Naive thymus-derived CD4-positive, alpha-beta T cell (primary cell): ENCODE results near the gene PLEKHA7. TPM values are rescaled to one million over a fixed set of nuclear protein-coding genes. Genes with fewer than 3 reads are reported as not detected.
A peak's percentile ranks its signal among the peaks of the same experiment; 100 is the strongest.

Experiments
- ATAC-seq: fragments of 150-1000 bp; cut with Tn5 transposase; 2 replicates; pipeline ENCODE4 v1.10.0; 2021; ENCODE audit warnings: mild to moderate bottlenecking, moderate library complexity
- CTCF ChIA-PET: fragments of 350-600 bp; sonication (Branson Sonifier 250); formaldehyde crosslinking; loops from one replicate; lab custom pipeline; 2021; ENCODE audit warnings: antibody characterized with exemption; lab: Charles Lee
- POLR2A ChIA-PET: fragments of 350-600 bp; sonication (Branson Sonifier 250); formaldehyde crosslinking; loops from one replicate; lab custom pipeline; 2021; ENCODE audit warnings: antibody characterized with exemption, inconsistent platforms; lab: Charles Lee
- DNase-seq, 9 donors: peaks; one replicate each; pipeline versions ENCODE4 v3.0.0 to v3.0.0-alpha.2; 2020 to 2022; ENCODE audit warnings: mixed read lengths in 1 of 9
- H3K27ac ChIP-seq: one replicate; pipeline ENCODE4 v1.7.0; 2013; ENCODE audit warnings: mild to moderate bottlenecking, low read depth, low read length, moderate library complexity
- H3K27me3 ChIP-seq, 2 donors: one replicate each; pipeline ENCODE4 v1.7.0; 2013; ENCODE audit warnings: low read length in 2 of 2, mild to moderate bottlenecking in 2 of 2, moderate library complexity in 2 of 2; ENCODE audit not compliant: control insufficient read depth in 2 of 2, insufficient read depth in 2 of 2
- H3K36me3 ChIP-seq, 3 experiments: 1 replicate in 2 of 3; 2 replicates in 1 of 3; pipeline ENCODE4 v1.7.0; 2013; ENCODE audit warnings: low read length in 3 of 3, mild to moderate bottlenecking in 3 of 3, moderate library complexity in 1 of 3; ENCODE audit not compliant: insufficient read depth in 3 of 3, control insufficient read depth in 2 of 3
- H3K4me1 ChIP-seq, 2 donors: one replicate each; pipeline ENCODE4 v1.7.0; 2013; ENCODE audit warnings: low read length in 2 of 2, mild to moderate bottlenecking in 2 of 2, moderate library complexity in 1 of 2; ENCODE audit not compliant: control insufficient read depth in 2 of 2, insufficient read depth in 2 of 2
- H3K4me3 ChIP-seq: 2 replicates; pipeline ENCODE4 v1.7.0; 2013; ENCODE audit warnings: mild to moderate bottlenecking, low read length
- H3K9me3 ChIP-seq, 3 experiments: 1 replicate in 2 of 3; 2 replicates in 1 of 3; pipeline ENCODE4 v1.7.0; 2013; ENCODE audit warnings: low read length in 3 of 3; ENCODE audit not compliant: control insufficient read depth in 2 of 3
- H3K27ac Mint-ChIP-seq, 9 donors: one replicate each; pipeline ENCODE4 v1.8.0; 2020 to 2022; ENCODE audit warnings: mixed read lengths in 9 of 9, mild to moderate bottlenecking in 8 of 9, moderate library complexity in 5 of 9, inconsistent platforms in 2 of 9
- H3K27me3 Mint-ChIP-seq, 5 donors: one replicate each; pipeline ENCODE4 v1.8.0; 2021 to 2022; ENCODE audit warnings: mixed read lengths in 5 of 5, mild to moderate bottlenecking in 1 of 5
- H3K36me3 Mint-ChIP-seq, 5 donors: one replicate each; pipeline ENCODE4 v1.8.0; 2020 to 2022; ENCODE audit warnings: mixed read lengths in 5 of 5, mild to moderate bottlenecking in 3 of 5, inconsistent platforms in 1 of 5
- H3K4me1 Mint-ChIP-seq, 7 donors: one replicate each; pipeline ENCODE4 v1.8.0; 2020 to 2022; ENCODE audit warnings: mixed read lengths in 7 of 7, mild to moderate bottlenecking in 3 of 7, inconsistent platforms in 1 of 7
- H3K4me3 Mint-ChIP-seq, 10 donors: one replicate each; pipeline ENCODE4 v1.8.0; 2020 to 2022; ENCODE audit warnings: mild to moderate bottlenecking in 10 of 10, mixed read lengths in 10 of 10, moderate library complexity in 6 of 10, inconsistent platforms in 2 of 10
- H3K9me3 Mint-ChIP-seq, 11 donors: one replicate each; pipeline ENCODE4 v1.8.0; 2020 to 2022; ENCODE audit warnings: mixed read lengths in 11 of 11, mild to moderate bottlenecking in 4 of 11, inconsistent platforms in 1 of 11, moderate library complexity in 1 of 11
- intact Hi-C, 2 donors: fragments of 100-400 bp; cut with micrococcal nuclease; formaldehyde crosslinking; loops; one replicate each; pipeline ENCODE4 v1.15.1; 2023
- polyA plus RNA-seq, 2 donors: library from polyadenylated mRNA; unstranded; fragments of 300-500 nt; fragmentation: Illumina TruSeq; gene quantifications; one replicate each; pipeline ENCODE4 v1.2.3, GENCODE V29; 2021
- total RNA-seq, 6 experiments: library from RNA in 5 of 6; stranded (reverse) in 5 of 6; gene quantifications; 1 replicate in 5 of 6; 2 replicates in 1 of 6; pipeline ENCODE4 v1.2.3 and lab custom pipeline; 2021 to 2026

PLEKHA7 gene
- total and polyA plus RNA-seq, 7 experiments from 2014 or later, result 0.84 to 4.8 (median 2.4) TPM

DNA sequence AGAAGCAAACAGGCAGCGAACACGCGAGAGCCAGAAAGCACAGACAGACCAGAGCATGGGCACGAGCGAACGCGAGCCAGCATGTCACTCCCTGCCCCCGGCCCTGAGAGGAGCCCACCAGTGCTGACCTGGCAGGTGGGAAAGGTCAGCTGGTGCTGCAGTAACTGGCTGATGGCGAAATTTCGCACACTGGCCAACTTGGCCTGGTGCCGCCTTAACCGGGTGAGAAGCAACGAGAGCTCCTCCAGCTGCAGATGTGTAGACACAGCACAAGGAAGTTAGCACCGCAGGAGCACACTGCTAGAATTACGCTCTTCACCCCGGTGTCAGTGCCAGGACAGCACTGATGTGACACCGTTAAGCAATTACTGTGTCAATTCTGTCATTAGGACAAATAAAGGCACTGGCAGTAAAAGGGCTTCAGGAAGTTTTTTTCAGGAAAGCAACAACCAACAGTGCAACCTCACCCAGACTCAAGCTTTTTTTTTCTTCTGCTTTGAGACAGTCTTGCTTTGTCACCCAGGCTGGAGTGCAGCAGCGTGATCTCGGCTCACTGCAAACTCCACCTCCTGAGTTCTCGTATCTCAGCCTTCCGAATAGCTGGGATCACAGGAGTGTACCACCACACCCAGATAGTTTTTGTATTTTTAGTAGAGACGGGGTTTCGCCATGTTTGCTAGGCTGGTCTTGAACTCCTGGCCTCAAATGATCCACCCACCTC lies 199.0 kb downstream of the PLEKHA7 start:
- Mint-ChIP-seq H3K9me3 (no peaks in the 10 kb centered on the region), H3K27ac (no peak overlapping the region), H3K27me3 (peaks cover 0 to 5% (median 0%) of the 10 kb centered on the region in 5 donors), H3K36me3 (no peaks in the 10 kb centered on the region), H3K4me3 (no peak overlapping the region), H3K4me1 (peaks cover 0 to 6% (median 0%) of the 10 kb centered on the region in 7 donors)
- CTCF ChIA-PET, result interaction anchor here (1.6 kb wide), 1 partner anchor 31 kb away, joined by 4 read pairs; no protein-coding TSS in a partner anchor
- Histone ChIP-seq H3K4me1 (no peaks in the 10 kb centered on the region), H3K36me3 (no peaks in the 10 kb centered on the region), H3K9me3 (no peaks in the 10 kb centered on the region), H3K4me3 (no peak overlapping the region), H3K27me3 (no peaks in the 10 kb centered on the region), H3K27ac (no peak overlapping the region)
- ATAC-seq, result peak; percentile 69
- intact Hi-C loops, result no loop called here
- POLR2A ChIA-PET, result no interaction called here
- no peak for DNase-seq

GRCh38 chr11:16814410-16815046 lies 199.7 kb downstream of the PLEKHA7 start:
- intact Hi-C loops, result no loop called here
- ATAC-seq, result peak; percentile 36
- H3K36me3 ChIP-seq, result no peaks in the 10 kb centered on the region
- H3K27me3 Mint-ChIP-seq, result peaks cover 0 to 5% (median 0%) of the 10 kb centered on the region in 5 donors
- no peak overlapping the region for H3K27ac Mint-ChIP-seq
- no peak overlapping the region for H3K4me3 Mint-ChIP-seq
- no peaks in the 10 kb centered on the region for H3K36me3 Mint-ChIP-seq
- no peaks in the 10 kb centered on the region for H3K9me3 Mint-ChIP-seq
- H3K4me1 Mint-ChIP-seq, result peaks cover 0 to 5% (median 0%) of the 10 kb centered on the region in 7 donors
- no peaks in the 10 kb centered on the region for H3K27me3 ChIP-seq
- DNase-seq, result no peak
- H3K4me1 ChIP-seq, result no peaks in the 10 kb centered on the region
- CTCF ChIA-PET, result interaction anchor here (1.6 kb wide), 1 partner anchor 31 kb away, joined by 4 read pairs; no protein-coding TSS in a partner anchor
- H3K27ac ChIP-seq, result no peak overlapping the region
- POLR2A ChIA-PET, result no interaction called here
- no peaks in the 10 kb centered on the region for H3K9me3 ChIP-seq
- H3K4me3 ChIP-seq, result no peak overlapping the region

GRCh38 chr11:16813126-16813525 lies 201.1 kb downstream of the PLEKHA7 start:
- no peak overlapping the region for H3K4me3 ChIP-seq
- peaks cover 0 to 4% (median 0%) of the 10 kb centered on the region in 7 donors for H3K4me1 Mint-ChIP-seq

DNA sequence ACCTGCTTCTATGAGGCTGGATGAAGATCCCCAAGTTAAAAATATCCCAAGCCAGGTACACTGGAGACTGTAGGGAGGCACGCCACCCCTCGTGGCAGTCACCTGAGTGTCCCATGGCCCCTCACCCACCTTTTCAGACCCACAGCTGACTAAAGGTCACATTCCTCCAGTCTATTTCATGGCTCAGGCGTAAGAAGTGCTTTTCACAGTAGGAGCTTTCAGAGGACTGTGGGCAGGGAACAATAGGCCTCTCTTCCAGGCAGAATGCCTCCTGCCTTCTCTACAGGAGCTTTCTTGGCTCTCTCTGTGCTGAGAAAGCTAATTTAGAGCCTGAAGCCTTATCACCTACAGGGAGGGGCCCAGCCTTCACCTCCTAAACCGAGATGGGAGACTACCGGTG lies 201.9 kb downstream of the PLEKHA7 start:
- Mint-ChIP-seq H3K9me3 (no peaks in the 10 kb centered on the region), H3K4me1 (peaks cover 0 to 4% (median 0%) of the 10 kb centered on the region in 7 donors), H3K27me3 (no peaks in the 10 kb centered on the region), H3K4me3 (no peak overlapping the region), H3K27ac (no peak overlapping the region), H3K36me3 (no peaks in the 10 kb centered on the region)
- no peak overlapping the region for H3K4me3 ChIP-seq
- no peak overlapping the region for H3K27ac ChIP-seq
- DNase-seq (no peak), ATAC-seq (no peak)
- no peaks in the 10 kb centered on the region for H3K9me3 ChIP-seq
- H3K36me3 ChIP-seq, result no peaks in the 10 kb centered on the region
- CTCF ChIA-PET, result no interaction called here
- POLR2A ChIA-PET, result no interaction called here
- no peaks in the 10 kb centered on the region for H3K4me1 ChIP-seq
- intact Hi-C loops, result no loop called here
- no peaks in the 10 kb centered on the region for H3K27me3 ChIP-seq

More at GRCh38 chr11:16813126-16813525, 201.1 kb downstream of the PLEKHA7 start:
- no peak for ATAC-seq
- POLR2A ChIA-PET, result no interaction called here
- CTCF ChIA-PET, result interaction anchor here (1.1 kb wide), 1 partner anchor 9 kb away, joined by 3 read pairs; no protein-coding TSS in a partner anchor
- H3K4me3 Mint-ChIP-seq, result no peak overlapping the region
- no peak for DNase-seq
- no peaks in the 10 kb centered on the region for H3K27me3 ChIP-seq
- intact Hi-C loops, result no loop called here
- no peaks in the 10 kb centered on the region for H3K36me3 ChIP-seq
- no peak overlapping the region for H3K27ac Mint-ChIP-seq
- H3K9me3 Mint-ChIP-seq, result no peaks in the 10 kb centered on the region
- no peak overlapping the region for H3K27ac ChIP-seq
- peaks cover 0 to under 1% (median 0%) of the 10 kb centered on the region in 5 donors for H3K27me3 Mint-ChIP-seq
- H3K9me3 ChIP-seq, result no peaks in the 10 kb centered on the region
- H3K4me1 ChIP-seq, result no peaks in the 10 kb centered on the region
- no peaks in the 10 kb centered on the region for H3K36me3 Mint-ChIP-seq

GRCh38 chr11:16811136-16812020 lies 202.8 kb downstream of the PLEKHA7 start:
- no peaks in the 10 kb centered on the region for H3K36me3 ChIP-seq
- no peaks in the 10 kb centered on the region for H3K4me1 ChIP-seq
- Mint-ChIP-seq H3K27me3 (no peaks in the 10 kb centered on the region), H3K36me3 (no peaks in the 10 kb centered on the region), H3K4me1 (peaks cover 0 to 5% (median 0%) of the 10 kb centered on the region in 7 donors), H3K27ac (no peak overlapping the region), H3K9me3 (no peaks in the 10 kb centered on the region), H3K4me3 (no peak overlapping the region)
- ATAC-seq (no peak), DNase-seq (no peak)
- no peaks in the 10 kb centered on the region for H3K9me3 ChIP-seq
- no peaks in the 10 kb centered on the region for H3K27me3 ChIP-seq
- POLR2A ChIA-PET, result no interaction called here
- CTCF ChIA-PET, result interaction anchor here (0.6 kb wide), 1 partner anchor 27 kb away, joined by 3 read pairs; no protein-coding TSS in a partner anchor
- intact Hi-C loops, result no loop called here
- no peak overlapping the region for H3K4me3 ChIP-seq
- no peak overlapping the region for H3K27ac ChIP-seq

- ChIA-PET CTCF (no interaction called here), POLR2A (no interaction called here)
- H3K4me1 Mint-ChIP-seq, result peaks cover 0 to 5% (median 0%) of the 10 kb centered on the region in 7 donors
- H3K36me3 ChIP-seq, result no peaks in the 10 kb centered on the region
- no peaks in the 10 kb centered on the region for H3K9me3 ChIP-seq
- H3K27ac Mint-ChIP-seq, result no peak overlapping the region
- H3K4me3 ChIP-seq, result no peak overlapping the region
- H3K4me1 ChIP-seq, result no peaks in the 10 kb centered on the region
- H3K27me3 Mint-ChIP-seq, result no peaks in the 10 kb centered on the region
- H3K36me3 Mint-ChIP-seq, result no peaks in the 10 kb centered on the region
- no peak for DNase-seq
- H3K9me3 Mint-ChIP-seq, result no peaks in the 10 kb centered on the region
- ATAC-seq, result no peak
- no peaks in the 10 kb centered on the region for H3K27me3 ChIP-seq
- no peak overlapping the region for H3K4me3 Mint-ChIP-seq
- no peak overlapping the region for H3K27ac ChIP-seq
- intact Hi-C loops, result no loop called here
These were observed 204.1 kb downstream of the PLEKHA7 start for GRCh38 chr11:16809886-16810668.
